Prostate gland (tissue), 2 donors: ENCODE results near the gene FGF11. TPM values are rescaled to one million over a fixed set of nuclear protein-coding genes. Genes with fewer than 3 reads are reported as not detected.

Experiments
- DNase-seq: peaks from one replicate; pipeline ENCODE4 v3.0.0-alpha.2; 2019; ENCODE audit warnings: low spot score
- H3K27ac ChIP-seq, 2 donors: fragments of 200-600 bp; sonication (generic); 2 replicates each; pipeline ENCODE4 v1.5.1; 2017 to 2019
- H3K27me3 ChIP-seq: fragments of 200-600 bp; sonication (generic); replicated peaks from 2 replicates; pipeline ENCODE4 v1.5.1; 2019; ENCODE audit not compliant: insufficient read depth
- H3K36me3 ChIP-seq, 2 donors: fragments of 200-600 bp; sonication (generic); 1 replicate in 1 of 2; 2 replicates in 1 of 2; pipeline versions ENCODE4 v1.5.1 to v1.8.1; 2017 to 2019
- H3K4me1 ChIP-seq: fragments of 200-600 bp; sonication (generic); replicated peaks from 2 replicates; pipeline ENCODE4 v1.5.1; 2019
- H3K4me3 ChIP-seq, 2 donors: fragments of 200-600 bp; sonication (generic); 2 replicates each; pipeline ENCODE4 v1.5.1; 2017 to 2019
- H3K9me3 ChIP-seq: fragments of 200-600 bp; sonication (generic); 2 replicates; pipeline ENCODE4 v1.5.1; 2017
- POLR2A ChIP-seq: fragments of 450-650 bp; IDR thresholded peaks from one replicate; pipeline ENCODE4 v1.6.1; 2016; ENCODE audit warnings: antibody characterized with exemption, mild to moderate bottlenecking
- POLR2AphosphoS5 ChIP-seq: sonication (generic); formaldehyde crosslinking; IDR thresholded peaks from one replicate; pipeline ENCODE4 v1.6.1; 2017; ENCODE audit warnings: antibody characterized with exemption
- WGBS: methylation state at CpG from one replicate; pipeline ENCODE4 v1.1.5; 2018; 5-methylcytosine and 5-hydroxymethylcytosine counted together
- intact Hi-C: fragments of 100-400 bp; cut with DNase I; formaldehyde crosslinking; loops from one replicate; pipeline ENCODE4 v1.14.2; 2022
- total RNA-seq, 2 donors: library from RNA; depleted of rRNA; stranded (reverse); fragments of >200 nt; gene quantifications; one replicate each; pipeline ENCODE4 v1.1.0, GENCODE V29; 2016
- TF ChIP-seq, protein P1 (sequence below), 4 experiments: fragments of 200-600 bp in 2 of 4; fragments of 450-650 bp in 2 of 4; sonication (generic) in 2 of 4; IDR thresholded peaks; 1 replicate in 3 of 4; 2 replicates in 1 of 4; pipeline ENCODE4 v1.5.1; 2016 to 2019; ENCODE audit warnings: antibody characterized with exemption in 4 of 4, mild to moderate bottlenecking in 2 of 4, moderate library complexity in 2 of 4

FGF11 gene
- total RNA-seq, 2 donors from 2014 or later, result 1.2 to 4.2 TPM

- no peak for DNase-seq
- Histone ChIP-seq H3K9me3 (no peaks in the 10 kb centered on the region), H3K27me3 (no peaks in the 10 kb centered on the region), H3K4me1 (no peaks in the 10 kb centered on the region), H3K4me3 (no peak overlapping the region), H3K36me3 (no peaks in the 10 kb centered on the region), H3K27ac (no peak overlapping the region)
- TF ChIP-seq, protein P1, sequence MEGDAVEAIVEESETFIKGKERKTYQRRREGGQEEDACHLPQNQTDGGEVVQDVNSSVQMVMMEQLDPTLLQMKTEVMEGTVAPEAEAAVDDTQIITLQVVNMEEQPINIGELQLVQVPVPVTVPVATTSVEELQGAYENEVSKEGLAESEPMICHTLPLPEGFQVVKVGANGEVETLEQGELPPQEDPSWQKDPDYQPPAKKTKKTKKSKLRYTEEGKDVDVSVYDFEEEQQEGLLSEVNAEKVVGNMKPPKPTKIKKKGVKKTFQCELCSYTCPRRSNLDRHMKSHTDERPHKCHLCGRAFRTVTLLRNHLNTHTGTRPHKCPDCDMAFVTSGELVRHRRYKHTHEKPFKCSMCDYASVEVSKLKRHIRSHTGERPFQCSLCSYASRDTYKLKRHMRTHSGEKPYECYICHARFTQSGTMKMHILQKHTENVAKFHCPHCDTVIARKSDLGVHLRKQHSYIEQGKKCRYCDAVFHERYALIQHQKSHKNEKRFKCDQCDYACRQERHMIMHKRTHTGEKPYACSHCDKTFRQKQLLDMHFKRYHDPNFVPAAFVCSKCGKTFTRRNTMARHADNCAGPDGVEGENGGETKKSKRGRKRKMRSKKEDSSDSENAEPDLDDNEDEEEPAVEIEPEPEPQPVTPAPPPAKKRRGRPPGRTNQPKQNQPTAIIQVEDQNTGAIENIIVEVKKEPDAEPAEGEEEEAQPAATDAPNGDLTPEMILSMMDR (IDR thresholded peaks at IDR 0.05), result no peak
- TF ChIP-seq POLR2AphosphoS5 (no peak), POLR2A (no peak)
- intact Hi-C loops, result no loop called here
- WGBS, result 43% methylated on average over 12 of the region's 12 CpGs
These were observed 33.0 kb upstream of the FGF11 start for GRCh38 chr17:7406235-7406825.

- Histone ChIP-seq H3K36me3 (no peaks in the 10 kb centered on the region), H3K9me3 (no peaks in the 10 kb centered on the region), H3K4me1 (no peaks in the 10 kb centered on the region), H3K27me3 (no peaks in the 10 kb centered on the region), H3K27ac (no peak overlapping the region), H3K4me3 (no peak overlapping the region)
- intact Hi-C loops, result no loop called here
- TF ChIP-seq, protein P1 (IDR thresholded peaks at IDR 0.05), result no peak
- TF ChIP-seq POLR2AphosphoS5 (no peak), POLR2A (no peak)
- 88% methylated on average over 13 of the region's 13 CpGs for WGBS
- DNase-seq, result no peak
These were observed 32.2 kb upstream of the FGF11 start for GRCh38 chr17:7407082-7407481.

GRCh38 chr17:7407485-7408251 lies 31.6 kb upstream of the FGF11 start, which contains the start of gene NLGN2:
TSS of gene NLGN2 (plus strand) at chr17:7407845. CDS start at chr17:7408256, 411 bp downstream.
- WGBS, result 60% methylated on average over 12 of the region's 12 CpGs
- H3K27me3 ChIP-seq, result no peaks in the 10 kb centered on the region
- no peaks in the 10 kb centered on the region for H3K4me1 ChIP-seq
- intact Hi-C loops, result no loop called here
- H3K36me3 ChIP-seq, result no peaks in the 10 kb centered on the region
- no peak for DNase-seq
- TF ChIP-seq POLR2A, result no peak
- TF ChIP-seq, protein P1 (IDR thresholded peaks at IDR 0.05), result no peak
- TF ChIP-seq POLR2AphosphoS5, result no peak
- no peak within 1 kb of the TSS for H3K27ac ChIP-seq
- H3K9me3 ChIP-seq, result no peaks in the 10 kb centered on the region
- no peak within 1 kb of the TSS for H3K4me3 ChIP-seq

- Histone ChIP-seq H3K9me3 (no peaks in the 10 kb centered on the region), H3K27me3 (no peaks in the 10 kb centered on the region), H3K4me1 (no peaks in the 10 kb centered on the region), H3K4me3 (no peak overlapping the region), H3K27ac (no peak overlapping the region), H3K36me3 (no peaks in the 10 kb centered on the region)
- no peak for DNase-seq
- intact Hi-C loops, result no loop called here
- WGBS, result 77% methylated on average over 47 of the region's 58 CpGs
- TF ChIP-seq POLR2AphosphoS5 (no peak), POLR2A (no peak)
- TF ChIP-seq, protein P1 (IDR thresholded peaks at IDR 0.05), result no peak
These were observed 31.0 kb upstream of the FGF11 start for GRCh38 chr17:7408252-7408727.
